HG03520 (cell line): ENCODE results near the gene WDR83.
"Not testable (repeated sequence)": the region's sequence is repeated elsewhere in the genome, so short reads cannot be mapped to it uniquely, and the experiment has no call there.

Source experiments
- ATAC-seq: cut with Tn5 transposase; IDR thresholded peaks from one replicate; pipeline ENCODE4 v1.9.1; 2021; ENCODE audit warnings: mild to moderate bottlenecking, moderate library complexity; ENCODE audit not compliant: unreplicated experiment

Gene WDR83

DNA sequence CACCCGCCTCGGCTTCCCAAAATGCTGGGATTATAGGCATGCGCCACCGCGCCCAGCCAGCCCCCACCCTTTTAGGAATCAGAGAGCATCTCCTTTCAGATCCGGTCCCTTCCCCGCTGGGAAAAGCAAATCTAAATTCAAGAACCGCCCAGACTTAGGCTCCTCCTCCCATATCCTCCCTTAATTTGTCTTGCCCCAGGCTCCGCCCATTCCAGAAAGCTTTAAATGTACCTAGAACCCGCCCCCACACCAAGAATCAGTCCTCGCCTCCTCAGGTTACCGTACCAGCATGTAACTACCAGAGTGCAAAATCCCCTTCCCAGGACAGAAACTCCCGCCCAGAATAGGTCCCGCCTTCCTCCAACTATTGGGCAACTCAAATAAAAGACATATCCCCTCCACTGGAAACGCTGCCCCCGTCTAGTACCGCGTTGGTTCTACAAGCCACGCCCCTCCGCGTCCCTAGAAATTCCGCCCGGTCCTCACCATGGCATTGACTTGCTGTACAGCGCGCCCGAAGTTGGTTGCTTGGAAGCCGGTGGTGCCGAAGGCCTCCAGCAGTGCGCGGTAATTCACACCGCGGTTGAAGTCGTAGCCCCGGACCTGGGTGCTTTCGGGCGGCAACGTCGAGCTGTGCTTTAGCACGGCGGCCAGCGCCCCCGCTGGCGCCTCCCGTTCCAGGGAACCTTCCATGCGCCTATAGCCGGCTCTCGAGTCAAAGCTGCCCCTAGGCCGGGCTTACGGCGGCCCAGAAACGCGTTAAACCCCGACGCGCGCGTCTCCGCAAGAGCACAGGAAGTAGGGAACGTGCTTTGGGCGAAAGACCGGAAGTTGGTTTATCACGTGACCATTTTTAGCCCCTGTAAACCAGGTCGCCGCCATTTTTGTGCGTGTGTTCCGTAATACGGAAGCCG, 14.7 kb downstream of the WDR83 start, which contains the start of gene DHPS:
Gene DHPS, minus strand, starts transcription at position 807 of the 914 bp plus-strand sequence. Its CDS starts 114 bp downstream, at position 693.
- peak; percentile 67 for ATAC-seq

DNA sequence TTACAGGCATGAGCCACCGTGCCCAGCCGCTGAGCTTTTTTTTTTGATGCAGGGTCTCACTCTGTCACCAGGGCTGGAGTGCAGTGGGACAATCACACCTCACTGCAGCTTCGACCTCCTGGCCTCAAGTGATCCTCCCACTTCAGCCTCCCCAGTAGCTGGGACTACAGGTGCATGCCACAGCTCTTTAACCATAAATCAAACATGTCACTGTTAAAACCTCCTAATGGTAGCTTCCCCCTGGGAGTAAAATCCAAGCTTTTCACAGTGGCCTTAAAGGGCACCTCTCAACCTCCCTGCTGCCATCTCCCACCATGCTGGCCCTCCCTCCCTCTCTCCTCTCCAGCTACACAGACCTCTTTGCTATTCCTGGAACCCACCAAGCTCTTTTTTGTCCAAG, 19.2 kb downstream of the WDR83 start:
- ATAC-seq: no peak

DNA sequence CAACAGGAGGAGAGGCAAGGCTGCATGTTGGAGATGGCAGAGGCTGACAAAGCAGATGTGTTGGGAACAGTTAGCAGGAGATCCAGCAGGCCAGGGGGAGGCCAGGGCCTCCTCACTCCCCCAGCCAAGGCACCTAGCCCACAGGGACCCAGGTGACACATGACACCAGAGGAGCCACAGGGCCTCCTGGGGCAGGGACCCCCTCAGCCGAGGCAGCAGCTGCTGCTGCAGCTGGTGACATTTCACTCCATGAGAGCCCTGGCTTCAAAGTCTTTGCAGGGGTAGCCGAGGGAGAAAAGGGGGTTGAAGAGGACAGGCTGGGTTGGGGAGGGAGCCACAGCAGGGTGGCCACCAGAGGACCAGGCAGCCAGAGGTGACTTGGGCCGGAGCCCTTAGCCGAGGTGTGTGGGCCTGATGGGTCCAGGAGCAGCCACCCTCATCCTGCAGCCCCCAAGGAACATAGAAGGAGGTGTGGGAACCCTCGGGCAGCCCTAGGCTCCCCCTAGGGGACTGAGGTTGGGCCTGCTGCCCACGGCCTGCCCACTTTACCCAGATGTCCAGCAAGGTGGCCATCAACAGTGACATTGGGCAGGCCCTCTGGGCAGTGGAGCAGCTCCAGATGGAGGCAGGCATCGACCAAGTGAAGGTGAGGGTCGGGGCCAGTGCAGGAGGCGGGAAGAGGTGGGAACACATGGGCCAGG, 21.0 kb downstream of the WDR83 start, which contains the start of gene GNG14:
Gene GNG14, plus strand, starts transcription at position 503 of the 701 bp plus-strand sequence. Its CDS starts 51 bp downstream, at position 554.
- ATAC-seq: no peak

DNA sequence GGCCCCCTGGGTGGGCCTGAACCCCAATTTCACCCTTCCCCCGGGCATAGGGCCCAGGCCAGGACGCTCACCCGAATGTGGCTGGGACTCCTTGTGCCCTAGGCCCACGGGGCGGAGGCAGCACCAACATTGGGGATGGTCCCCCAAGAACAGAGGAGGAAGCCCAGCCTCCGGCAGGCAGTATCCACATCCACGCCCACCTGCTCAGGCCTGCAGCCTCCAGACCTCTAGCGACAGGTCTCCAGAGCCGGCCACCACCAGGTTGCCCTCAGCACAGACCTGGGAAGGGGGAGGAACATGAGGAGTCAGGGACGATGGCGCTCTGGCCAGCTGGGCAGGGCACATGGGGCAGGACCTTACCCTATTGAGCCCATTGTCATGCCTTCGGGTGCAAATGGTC, 22.4 kb downstream of the WDR83 start:
- ATAC-seq: no peak

DNA sequence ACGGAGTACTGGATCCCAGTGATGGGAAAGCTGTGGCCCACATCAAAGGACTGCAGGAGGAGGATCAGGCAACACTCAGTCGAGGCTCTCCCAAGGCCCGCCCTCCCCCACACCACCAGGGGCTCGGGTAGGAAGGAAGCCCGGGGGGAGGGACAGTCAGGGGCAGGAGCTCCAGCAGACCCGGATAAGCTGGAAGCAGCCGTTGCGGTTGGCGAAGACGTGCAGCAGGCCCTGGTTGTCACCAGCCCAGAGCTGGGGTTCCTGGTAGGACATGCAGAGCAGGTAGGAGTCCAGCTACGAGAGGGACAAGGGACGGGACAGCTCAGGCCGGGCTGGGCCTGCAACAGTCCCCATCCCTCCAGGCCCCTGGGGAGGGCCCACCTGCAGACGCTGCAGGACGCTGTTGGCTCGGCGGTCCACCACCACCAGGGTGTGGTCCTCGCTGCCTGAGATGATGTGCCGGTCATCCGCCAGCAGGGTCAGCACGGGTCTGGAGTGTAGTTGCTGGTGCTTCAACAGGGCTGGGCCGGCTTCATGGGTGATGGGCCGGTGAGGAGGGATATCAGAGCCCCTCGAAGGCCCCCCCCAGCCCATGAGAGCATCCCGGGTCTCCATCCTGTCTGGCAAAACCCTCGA, 23.1 kb downstream of the WDR83 start:
- no peak for ATAC-seq

DNA sequence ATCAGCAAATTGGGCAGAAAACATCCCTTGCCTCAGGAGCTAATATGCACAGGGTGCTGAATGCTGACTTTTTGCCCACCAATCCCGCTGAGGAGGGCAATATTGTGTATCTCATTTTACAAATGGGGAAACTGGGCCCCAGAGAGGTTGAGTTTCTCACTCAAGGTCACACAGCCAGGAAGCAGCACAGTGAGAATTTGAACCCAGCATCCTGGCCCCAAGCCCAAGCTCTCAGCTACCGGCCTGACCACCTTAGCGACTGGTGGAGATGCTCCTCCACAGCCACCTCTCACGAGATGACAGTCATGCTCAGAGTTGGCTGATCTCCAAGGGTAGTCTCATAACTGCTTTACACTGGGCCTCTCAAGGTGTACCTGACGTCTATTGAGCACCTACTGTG, 26.4 kb downstream of the WDR83 start:
- ATAC-seq: no peak

DNA sequence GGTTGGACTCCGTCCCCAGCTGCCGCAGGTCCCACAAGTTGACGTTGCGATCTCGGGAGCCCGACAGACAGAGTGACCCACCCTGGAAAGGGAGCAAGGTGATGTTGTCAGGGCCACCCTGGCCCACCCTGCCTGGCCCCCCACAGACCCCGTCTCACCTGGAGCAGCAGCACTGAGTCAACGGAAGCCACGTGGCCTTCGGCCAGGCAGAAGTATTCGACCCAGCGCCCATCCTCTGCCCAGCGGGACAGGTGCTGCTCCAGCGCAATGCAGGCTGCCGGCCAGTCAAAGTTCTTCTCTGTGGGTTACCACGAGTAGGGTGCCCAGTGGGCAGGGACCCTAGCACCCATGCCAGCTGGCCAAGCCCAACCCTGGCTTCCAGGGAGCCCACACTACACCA, 28.0 kb downstream of the WDR83 start:
- no peak for ATAC-seq

DNA sequence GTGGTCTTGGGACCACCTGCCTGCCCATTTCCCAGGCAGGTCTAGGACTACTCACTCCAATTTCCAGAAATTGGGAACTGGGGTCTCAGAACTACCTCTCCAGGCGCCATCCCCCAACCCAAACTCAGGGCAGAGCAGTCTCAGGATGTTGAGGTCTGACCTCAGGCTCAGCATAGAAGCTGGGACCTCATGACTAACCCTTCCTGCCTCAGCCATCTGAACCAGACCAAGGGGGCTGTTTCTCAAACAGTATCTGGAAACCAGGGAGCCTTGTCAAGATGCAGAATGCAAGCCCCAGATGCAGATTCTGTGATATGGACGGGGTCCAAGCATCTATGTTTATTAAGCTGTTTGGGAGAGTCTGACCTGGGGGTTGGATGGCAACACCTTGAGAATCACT, 28.5 kb downstream of the WDR83 start:
- ATAC-seq: no peak

DNA sequence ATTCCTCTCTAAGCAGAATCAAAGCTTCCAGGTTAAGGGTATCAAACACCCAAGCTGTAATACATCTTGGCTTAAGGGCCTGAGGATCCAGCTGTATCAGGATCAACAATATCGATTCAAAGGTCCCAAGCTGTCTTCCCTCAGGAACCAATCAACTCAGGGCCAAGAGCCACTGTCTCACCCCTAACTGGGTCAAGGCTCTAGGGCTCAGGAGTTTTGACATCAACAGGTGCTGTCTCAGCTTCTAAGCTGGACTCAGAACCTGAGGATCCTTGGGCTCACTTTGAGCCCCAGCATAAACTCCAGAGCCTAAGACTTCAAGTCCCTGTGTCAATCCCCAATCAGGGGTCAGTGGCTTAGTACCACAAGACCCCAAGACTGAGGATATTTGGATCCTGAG, 28.9 kb downstream of the WDR83 start:
- no peak for ATAC-seq

DNA sequence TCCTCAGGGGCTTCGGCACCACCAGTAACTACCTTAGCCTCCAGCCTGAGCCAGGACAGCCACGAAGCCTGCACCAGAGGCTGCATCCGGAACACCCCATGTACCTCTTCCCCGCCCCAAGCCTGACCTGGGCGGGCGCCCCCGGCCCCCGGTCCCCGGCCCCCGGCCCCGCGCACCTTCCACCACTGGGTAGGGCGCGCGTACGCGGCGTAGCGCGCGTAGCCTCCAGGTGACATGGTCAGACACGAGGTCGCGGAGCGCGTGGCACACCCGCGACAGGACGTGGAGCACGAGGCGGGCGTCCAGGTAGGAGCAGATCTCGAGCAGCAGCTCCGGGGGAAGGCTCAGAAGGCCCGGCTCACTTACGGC, 29.4 kb downstream of the WDR83 start:
- no peak for ATAC-seq

DNA sequence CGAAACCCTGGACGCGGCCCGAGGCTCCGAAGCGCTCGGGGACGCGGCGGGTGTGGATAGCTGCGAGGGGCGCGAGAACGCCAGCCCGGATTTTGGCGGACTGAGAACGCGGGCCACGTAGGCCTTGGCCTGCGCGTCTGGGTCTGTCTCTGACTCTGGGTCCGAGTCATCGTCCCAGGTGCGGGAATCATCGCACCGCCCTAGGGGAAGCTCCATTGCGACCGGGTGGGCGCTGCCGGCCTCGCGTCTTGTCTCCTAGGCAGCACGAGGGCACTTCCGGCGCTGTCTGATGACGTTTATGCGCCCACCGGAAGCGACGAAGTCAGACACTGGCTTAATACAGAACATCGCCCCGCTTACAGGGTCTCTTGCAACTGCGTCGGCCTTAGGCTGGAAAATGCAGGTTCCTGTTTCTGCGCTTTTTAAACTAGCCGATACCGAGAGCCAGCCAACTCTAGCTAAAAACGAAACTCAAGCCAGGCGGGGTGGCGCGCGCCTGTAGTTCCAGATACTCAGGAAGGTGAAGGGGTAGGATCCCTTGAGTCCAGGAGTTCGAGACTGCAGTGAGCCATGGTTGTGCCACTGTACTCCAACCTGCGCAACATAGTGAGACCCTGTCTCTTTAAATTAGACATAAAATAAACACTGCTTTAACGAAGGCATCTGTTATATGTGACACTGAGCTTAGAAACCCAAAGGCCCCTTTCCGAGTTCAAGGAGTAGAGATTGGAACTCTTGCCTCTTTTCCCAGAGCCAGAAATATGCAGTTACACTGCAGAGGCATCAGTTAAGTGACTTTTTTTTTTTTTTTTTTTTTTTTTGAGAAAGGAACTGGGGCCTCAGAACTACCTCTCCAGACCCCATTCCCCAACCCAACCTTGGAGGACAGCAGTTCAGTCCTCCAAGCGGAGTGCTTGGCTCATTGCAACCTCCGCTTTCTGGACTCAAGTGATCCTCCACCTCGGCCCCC, 30.0 kb downstream of the WDR83 start, which contains the start of gene FBXW9:
Gene FBXW9, minus strand, starts transcription at position 266 of the 970 bp plus-strand sequence. Its CDS starts 50 bp downstream, at position 216.
- peak; percentile 67 for ATAC-seq

DNA sequence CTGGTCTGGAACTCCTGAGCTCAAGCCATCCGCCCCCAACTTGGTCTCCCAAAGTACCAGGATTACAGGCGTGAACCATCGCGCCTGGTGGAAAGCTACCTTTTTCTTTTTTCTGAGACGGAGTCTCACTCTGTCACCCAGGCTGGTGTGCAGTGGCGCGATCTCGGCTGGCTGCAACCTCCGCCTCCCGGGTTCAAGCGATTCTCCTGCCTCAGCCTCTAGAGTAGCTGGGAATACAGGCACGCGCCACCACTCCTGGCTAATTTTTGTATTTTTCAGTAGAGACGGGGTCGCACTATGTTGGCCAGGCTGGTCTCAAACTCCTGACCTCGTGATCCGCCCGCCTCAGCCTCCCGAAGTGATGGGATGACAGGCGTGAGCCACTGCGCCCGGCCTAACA, 30.8 kb downstream of the WDR83 start:
- not testable (repeated sequence) for ATAC-seq

DNA sequence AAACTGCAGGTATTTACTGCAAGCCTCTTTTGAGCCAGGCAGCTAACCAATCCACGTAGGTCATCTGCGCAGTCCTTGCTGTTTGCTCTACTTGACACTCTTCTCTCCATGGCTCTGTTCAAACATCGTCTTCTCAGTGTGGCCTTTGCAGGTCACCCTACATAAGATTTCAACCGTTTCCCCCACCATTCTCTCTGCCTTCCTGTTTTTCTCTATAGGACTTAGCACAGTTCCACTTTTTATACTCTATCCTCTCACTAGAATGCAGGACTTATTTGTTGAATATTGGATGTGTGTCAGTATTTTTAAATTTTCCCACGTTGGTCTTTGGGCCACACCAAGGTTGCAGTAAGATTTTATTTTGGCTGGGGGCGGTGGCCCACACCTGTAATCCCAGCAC, 31.5 kb downstream of the WDR83 start:
- ATAC-seq: no peak

DNA sequence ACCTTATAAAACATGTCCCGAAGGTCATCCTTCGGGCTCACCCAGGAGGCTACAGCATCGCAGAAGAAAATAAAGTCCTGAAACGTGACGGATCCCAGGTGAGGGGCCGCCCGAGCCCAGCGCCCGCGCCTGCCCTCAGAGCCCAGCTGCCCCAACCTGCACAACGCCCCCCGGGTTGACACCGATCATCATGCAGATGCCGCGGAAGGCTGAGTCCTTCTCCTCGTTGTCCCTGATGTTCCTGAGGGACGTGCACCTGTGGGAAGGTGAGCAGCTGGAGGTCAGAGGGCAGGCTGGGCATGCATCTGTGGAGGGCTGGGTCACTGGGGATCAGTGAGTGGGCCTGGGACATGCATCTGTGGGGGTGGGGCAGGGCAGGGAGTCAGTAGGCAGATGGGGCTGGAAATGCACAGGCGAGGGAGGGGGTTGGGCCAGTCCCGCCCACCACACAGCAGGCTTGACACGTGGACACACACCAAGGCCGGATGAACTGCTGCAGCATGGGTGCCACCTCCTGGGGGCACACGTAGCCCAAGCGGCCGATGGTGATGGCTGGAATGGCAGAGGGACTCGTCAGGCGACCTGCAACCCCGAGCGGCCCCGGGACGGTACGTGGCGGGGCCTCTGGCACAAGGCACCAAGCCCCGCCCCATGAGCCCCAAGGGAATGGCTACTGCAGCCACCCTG, 35.1 kb downstream of the WDR83 start:
- no peak for ATAC-seq

DNA sequence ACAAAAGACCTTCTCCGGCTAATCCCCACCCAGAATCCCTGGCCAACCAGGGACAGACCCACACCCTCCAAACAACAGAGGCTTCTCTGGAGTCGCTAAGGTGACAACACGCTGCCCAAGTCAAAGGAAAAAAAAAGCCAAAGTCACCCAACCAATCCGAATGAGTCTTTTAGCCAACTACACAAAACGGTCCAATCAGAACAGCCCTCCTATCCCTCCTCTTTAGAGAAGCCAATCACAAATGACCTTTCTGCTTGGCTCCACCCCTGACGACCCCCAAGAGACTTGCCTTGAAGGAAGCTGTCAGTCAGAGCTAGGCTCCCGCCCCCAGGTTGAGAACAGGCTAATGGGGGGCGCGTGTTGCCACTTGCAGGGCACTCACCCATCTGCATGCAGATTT, 36.4 kb downstream of the WDR83 start:
- no peak for ATAC-seq

DNA sequence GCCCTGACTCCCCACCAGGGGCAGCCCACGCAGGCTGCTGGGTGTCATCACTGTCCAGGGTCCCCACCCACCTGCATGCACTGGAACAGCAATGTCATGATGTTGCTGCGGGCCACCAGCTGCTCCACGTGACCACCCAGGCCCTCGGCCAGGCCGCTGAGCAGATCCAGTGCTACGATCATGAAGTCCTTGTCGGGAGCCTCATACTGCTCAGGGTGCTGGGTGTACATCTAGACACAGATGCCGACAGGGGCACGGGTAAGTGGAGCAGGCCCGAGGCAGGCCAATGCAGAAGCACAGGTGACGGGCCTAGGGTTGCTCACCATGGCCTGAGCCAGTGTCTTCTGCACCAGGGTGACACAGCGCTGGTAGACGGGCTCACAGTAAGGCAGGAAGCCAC, 38.6 kb downstream of the WDR83 start:
- no peak for ATAC-seq

DNA sequence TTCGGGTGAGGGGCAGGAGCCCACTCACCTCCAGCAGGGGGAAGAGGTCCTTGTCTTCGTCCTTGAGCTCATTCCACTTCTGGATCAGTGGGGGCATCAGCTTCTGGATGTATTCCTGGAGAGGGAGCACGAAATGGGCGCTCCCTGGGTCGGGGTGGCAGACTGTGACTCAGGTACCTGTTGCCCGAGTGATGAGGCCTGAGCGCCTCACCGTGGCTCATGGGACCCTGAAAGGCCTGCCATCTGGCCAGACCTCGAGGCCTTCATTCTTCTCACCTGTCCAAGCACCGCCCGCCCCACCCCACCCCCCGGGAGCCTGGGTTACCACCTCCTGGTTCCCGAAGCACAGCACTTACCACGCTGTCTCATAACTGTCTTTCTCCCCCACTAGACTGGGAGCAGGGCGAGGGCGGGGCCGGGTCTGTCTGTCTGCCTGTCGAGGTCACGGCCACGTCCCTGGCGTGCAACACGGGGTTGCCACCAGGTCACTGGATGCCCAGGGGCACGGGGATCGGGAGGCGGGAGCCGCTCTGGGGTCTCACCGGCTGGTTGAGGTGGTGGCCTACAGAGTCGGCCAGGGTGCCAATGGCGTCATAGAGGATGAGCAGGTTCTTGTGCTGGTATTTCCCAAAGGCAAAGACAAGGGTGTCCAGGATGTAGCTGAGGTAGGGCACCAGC, 39.2 kb downstream of the WDR83 start:
- ATAC-seq: no peak

DNA sequence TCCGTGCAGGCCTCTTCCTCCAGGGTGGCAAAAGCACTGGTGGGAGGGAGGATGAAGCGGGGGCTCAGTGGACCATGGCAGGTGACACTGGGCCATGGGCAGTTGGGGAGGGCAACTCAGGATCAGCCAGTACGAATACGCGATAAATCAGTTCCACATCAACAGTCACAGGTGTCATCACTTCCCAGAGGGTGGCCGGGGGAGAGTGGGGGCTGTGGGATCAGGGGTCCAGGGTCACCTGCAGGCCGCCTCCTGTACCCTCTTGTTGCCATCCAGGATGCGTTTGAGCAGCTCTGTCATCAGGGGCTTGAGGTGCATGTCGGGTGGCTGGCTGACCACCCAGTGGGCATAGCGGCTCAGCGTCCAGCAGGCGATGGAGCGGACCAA, 39.7 kb downstream of the WDR83 start:
- ATAC-seq: no peak

DNA sequence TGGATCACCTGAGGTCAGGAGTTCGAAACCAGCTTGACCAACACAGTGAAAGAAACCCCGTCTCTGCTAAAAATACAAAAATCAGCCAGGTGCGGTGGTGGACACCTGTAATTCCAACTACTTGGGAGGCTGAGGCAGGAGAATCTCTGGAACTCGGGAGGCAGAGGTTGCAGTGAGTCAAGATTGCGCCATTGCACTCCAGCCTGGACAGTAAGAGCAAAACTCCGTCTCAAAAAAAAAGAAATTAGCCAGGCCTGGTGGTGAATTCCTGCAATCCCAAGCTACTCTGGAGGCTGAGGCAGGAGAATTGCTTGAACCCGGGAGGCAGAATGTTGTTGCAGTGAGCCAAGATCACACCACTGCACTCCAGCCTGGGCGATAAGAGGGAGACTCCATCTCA, 42.0 kb downstream of the WDR83 start:
- ATAC-seq: no peak
